A549 treated with ZK216348 at 1 μM for 4 hours (cell line): ENCODE results near the gene GAL3ST1. TPM values are rescaled to one million over a fixed set of nuclear protein-coding genes. Genes with fewer than 3 reads are reported as not detected.

ENCODE experiments used
- total RNA-seq: library from RNA; stranded (reverse); fragments of 200-300 nt; extraction: Qiagen RNA extraction; gene quantifications from 5 replicates; pipeline ENCODE4 v1.2.3, GENCODE V29; 2022; ENCODE audit warnings: low read depth

The GAL3ST1 gene, protein sequence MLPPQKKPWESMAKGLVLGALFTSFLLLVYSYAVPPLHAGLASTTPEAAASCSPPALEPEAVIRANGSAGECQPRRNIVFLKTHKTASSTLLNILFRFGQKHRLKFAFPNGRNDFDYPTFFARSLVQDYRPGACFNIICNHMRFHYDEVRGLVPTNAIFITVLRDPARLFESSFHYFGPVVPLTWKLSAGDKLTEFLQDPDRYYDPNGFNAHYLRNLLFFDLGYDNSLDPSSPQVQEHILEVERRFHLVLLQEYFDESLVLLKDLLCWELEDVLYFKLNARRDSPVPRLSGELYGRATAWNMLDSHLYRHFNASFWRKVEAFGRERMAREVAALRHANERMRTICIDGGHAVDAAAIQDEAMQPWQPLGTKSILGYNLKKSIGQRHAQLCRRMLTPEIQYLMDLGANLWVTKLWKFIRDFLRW
- total RNA-seq, result 5.1 to 9.7 TPM (median 8.5 TPM) in 5 replicates

GRCh38 chr22:30574095-30574981, at the start of gene GAL3ST1:
TSS of gene GAL3ST1 (minus strand) at chr22:30574665. CDS start at chr22:30557392, 17,273 bp downstream.

DNA sequence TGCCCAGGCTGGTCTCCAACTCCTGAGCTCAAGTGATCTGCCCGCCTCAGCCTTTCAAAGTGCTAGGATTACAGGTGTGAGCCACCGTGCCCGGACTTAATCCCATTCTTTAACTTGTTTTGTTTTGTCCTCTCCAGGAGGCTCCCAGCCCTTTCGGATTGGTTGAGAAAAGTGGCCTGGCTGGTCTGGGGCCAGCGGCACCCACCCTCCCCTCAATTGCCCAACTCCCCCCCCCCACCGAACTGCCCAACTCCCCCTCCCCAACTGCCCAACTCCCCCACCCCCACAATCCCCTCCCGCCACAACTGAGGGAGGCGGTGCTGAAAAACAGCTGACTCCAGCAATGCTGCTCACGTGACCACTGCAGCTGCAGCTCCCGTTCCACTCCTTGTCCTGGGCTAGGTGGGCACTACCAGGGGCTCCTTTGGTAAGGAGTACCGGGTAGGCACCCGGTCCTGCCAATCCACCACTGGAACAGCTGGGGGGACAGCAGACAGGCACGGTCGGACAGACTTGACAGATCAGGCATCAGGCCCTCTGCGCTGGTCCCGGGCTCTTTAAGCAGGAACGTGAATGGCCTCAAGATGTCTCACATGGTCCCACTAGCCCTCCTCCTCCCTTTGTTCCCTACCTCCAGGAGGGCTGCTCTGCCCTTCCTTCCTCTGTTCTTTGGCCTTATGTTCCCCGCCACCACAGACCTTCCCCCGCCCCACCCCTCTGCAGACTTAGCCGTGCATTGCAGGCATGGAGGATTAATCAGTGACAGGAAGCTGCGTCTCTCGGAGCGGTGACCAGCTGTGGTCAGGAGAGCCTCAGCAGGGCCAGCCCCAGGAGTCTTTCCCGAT, 32.2 kb upstream of the GAL3ST1 start, which contains the start of gene TCN2:
TCN2 (plus strand) TSS at position 720 of the 845 bp plus-strand sequence. CDS start 158 bp downstream, outside the sequence.

DNA sequence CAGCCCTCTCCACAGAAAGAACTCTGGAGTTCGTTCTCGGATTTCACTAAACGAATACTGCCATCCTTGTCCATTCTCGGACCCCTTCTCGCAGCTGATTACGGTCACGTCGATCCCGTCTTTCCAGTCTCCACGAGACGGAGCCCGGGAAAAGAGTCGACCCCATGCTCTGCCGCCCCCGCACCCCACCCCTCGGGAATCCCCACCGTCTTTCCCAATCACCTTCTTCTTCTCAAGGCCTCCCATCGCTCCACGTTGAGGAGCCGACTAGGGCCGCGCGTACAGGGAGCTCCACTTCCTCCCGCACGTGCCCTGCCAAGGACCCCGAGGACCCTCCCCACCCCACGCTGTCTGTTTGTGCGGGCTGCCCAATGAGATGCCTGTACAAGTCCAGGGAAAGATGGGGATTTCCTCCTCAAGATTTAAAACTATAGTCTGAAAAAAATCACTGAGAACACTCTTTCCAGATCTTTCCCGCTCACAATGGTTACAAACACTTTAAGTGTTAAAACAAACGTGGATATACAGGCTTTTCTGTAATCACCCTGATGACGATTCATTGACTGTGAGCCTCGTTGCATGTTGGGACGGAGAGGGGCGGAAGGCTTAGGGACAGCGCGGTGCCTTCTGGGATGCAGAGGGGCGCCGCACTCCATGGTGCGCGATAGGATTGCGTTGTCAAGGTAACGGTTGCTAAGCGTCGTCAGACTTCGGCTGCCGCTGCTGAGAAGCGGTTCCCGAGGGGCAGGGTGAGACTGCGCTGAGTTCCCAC, 17.3 kb upstream of the GAL3ST1 start, which contains the start of gene PES1:
PES1 (minus strand) TSS at position 323 of the 772 bp plus-strand sequence; CDS start at position 246, 77 bp downstream.

GRCh38 chr22:30546616-30547015, 27.8 kb downstream of the GAL3ST1 start, which contains the start of gene SEC14L6:
TSS of gene SEC14L6 (minus strand) at chr22:30546741. CDS start at chr22:30546682, 59 bp downstream.

Other genes with a start within 250 kb of the GAL3ST1 start
- gene TBC1D10A, start 247.7 kb downstream of the GAL3ST1 start, total RNA-seq, result 5.5 to 12.6 TPM (median 10.0 TPM) in 5 replicates
- 43.1 to 76.7 TPM (median 62.6 TPM) in 5 replicates for gene SF3A1, start 217.8 kb downstream of the GAL3ST1 start, total RNA-seq
- 2.0 to 3.6 TPM (median 2.8 TPM) in 5 replicates for gene CCDC157, start 217.7 kb downstream of the GAL3ST1 start, total RNA-seq
- 14.0 to 23.1 TPM (median 21.0 TPM) in 5 replicates for gene RNF215, start 187.3 kb downstream of the GAL3ST1 start, total RNA-seq
- 32.9 to 67.2 TPM (median 52.6 TPM) in 5 replicates for gene SEC14L2, start 177.6 kb downstream of the GAL3ST1 start, total RNA-seq
- gene MTFP1, start 148.9 kb downstream of the GAL3ST1 start, total RNA-seq, result 51.7 to 73.6 TPM (median 71.2 TPM) in 5 replicates
- gene SEC14L3, start 102.6 kb downstream of the GAL3ST1 start, total RNA-seq, result not detected in 5 replicates
- gene SEC14L4, start 69.0 kb downstream of the GAL3ST1 start, total RNA-seq, result 4.4 to 7.2 TPM (median 6.2 TPM) in 5 replicates
- not detected in 5 replicates for gene SEC14L6, start 27.9 kb downstream of the GAL3ST1 start, total RNA-seq
- gene PES1, start 17.2 kb upstream of the GAL3ST1 start, total RNA-seq, result 108 to 136 TPM (median 112 TPM) in 5 replicates
- gene TCN2, start 32.5 kb upstream of the GAL3ST1 start, total RNA-seq, result 3.1 to 6.1 TPM (median 4.7 TPM) in 5 replicates
- 4.9 to 7.8 TPM (median 6.7 TPM) in 5 replicates for gene SLC35E4, start 61.1 kb upstream of the GAL3ST1 start, total RNA-seq
- gene DUSP18, start 93.2 kb upstream of the GAL3ST1 start, total RNA-seq, result 4.2 to 5.6 TPM (median 4.8 TPM) in 5 replicates
- 7.9 to 13.0 TPM (median 10.7 TPM) in 5 replicates for gene OSBP2, start 120.2 kb upstream of the GAL3ST1 start, total RNA-seq